Esophagus (tissue), 2 donors: Measurements from ENCODE around the gene STK35. TPM values are rescaled to one million over a fixed set of nuclear protein-coding genes. Genes with fewer than 3 reads are reported as not detected.

Experiments
- H3K27ac ChIP-seq, 2 donors: one replicate each; pipeline ENCODE4 v1.5.1; 2013; ENCODE audit warnings: low read depth in 2 of 2, mild to moderate bottlenecking in 2 of 2, inconsistent platforms in 1 of 2, low read length in 1 of 2, moderate library complexity in 1 of 2
- H3K27me3 ChIP-seq, 2 donors: one replicate each; pipeline ENCODE4 v1.6.1; 2013; ENCODE audit warnings: low read length in 2 of 2, control low read depth in 1 of 2, mild to moderate bottlenecking in 1 of 2; ENCODE audit not compliant: insufficient read depth in 2 of 2, control insufficient read depth in 1 of 2
- H3K36me3 ChIP-seq, 2 donors: one replicate each; pipeline ENCODE4 v1.6.1; 2013; ENCODE audit warnings: low read length in 1 of 2; ENCODE audit not compliant: control insufficient read depth in 2 of 2, insufficient read depth in 2 of 2
- H3K4me1 ChIP-seq, 2 donors: one replicate each; pipeline ENCODE4 v1.6.1; 2013; ENCODE audit warnings: low read length in 1 of 2; ENCODE audit not compliant: control insufficient read depth in 2 of 2, insufficient read depth in 2 of 2
- H3K4me3 ChIP-seq, 2 donors: one replicate each; pipeline ENCODE4 v1.5.1; 2013; ENCODE audit warnings: low read length in 2 of 2, mild to moderate bottlenecking in 2 of 2, low read depth in 1 of 2, moderate library complexity in 1 of 2
- H3K9me3 ChIP-seq, 2 donors: one replicate each; pipeline ENCODE4 v1.6.1; 2013; ENCODE audit warnings: mild to moderate bottlenecking in 2 of 2, low read depth in 1 of 2, low read length in 1 of 2, moderate library complexity in 1 of 2; ENCODE audit not compliant: control insufficient read depth in 2 of 2, insufficient read depth in 1 of 2
- WGBS, 2 donors: extraction: QIAGEN DNeasy Blood & Tissue Kit; methylation state at CpG; one replicate each; pipeline ENCODE4 v1.1.7; 2013; 5-methylcytosine and 5-hydroxymethylcytosine counted together
- polyA plus RNA-seq, 2 donors: library from polyadenylated mRNA; stranded (reverse); fragments of 200-250 nt; gene quantifications; one replicate each; pipeline ENCODE4 v1.2.3, GENCODE V29; 2013
- donor health status: healthy with polysubstance abuse.
- donor health status: Bipolar disorder and iron deficiency.

Gene STK35
- polyA plus RNA-seq, 2 donors: 6.9 to 8.0 TPM

DNA sequence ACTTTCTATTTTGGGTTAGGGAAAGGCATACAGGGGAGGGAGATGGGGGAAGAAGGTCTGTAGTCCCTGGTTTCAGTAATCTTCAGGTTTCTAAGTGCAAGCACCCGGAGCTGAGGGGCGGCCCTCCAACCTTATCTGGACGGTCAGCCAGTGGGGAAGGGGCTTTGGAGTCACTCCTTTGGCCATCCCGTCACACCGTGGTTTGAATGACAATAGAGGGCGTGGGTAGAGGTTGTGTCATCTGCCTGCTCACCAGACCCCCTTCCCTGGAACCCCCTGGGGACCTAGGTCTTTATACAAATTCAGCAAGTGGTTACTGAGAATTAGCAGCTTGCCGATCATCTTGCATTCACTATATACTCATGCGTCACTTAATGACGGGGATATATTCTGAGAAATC, 29.1 kb downstream of the STK35 start:
- WGBS, 2 donors: 85 to 90% methylated on average over 9 of the region's 9 CpGs
- H3K27ac ChIP-seq: peak overlapping the region in 1 of 2 donors; percentile 18
- no peaks in the 10 kb centered on the region for H3K27me3 ChIP-seq
- H3K4me3 ChIP-seq: no peak overlapping the region
- H3K36me3 ChIP-seq: no peaks in the 10 kb centered on the region
- H3K4me1 ChIP-seq: peaks cover 6 to 18% of the 10 kb centered on the region in 2 donors
- no peaks in the 10 kb centered on the region for H3K9me3 ChIP-seq

GRCh38 chr20:2131366-2131765, 29.7 kb downstream of the STK35 start:
- Histone ChIP-seq H3K27ac (peak overlapping the region in 1 of 2 donors; percentile 69), H3K4me1 (peaks cover 6 to 18% of the 10 kb centered on the region in 2 donors), H3K27me3 (no peaks in the 10 kb centered on the region), H3K9me3 (no peaks in the 10 kb centered on the region), H3K36me3 (no peaks in the 10 kb centered on the region), H3K4me3 (no peak overlapping the region)
- 97 to 98% methylated on average over 3 of the region's 3 CpGs for WGBS, 2 donors

DNA sequence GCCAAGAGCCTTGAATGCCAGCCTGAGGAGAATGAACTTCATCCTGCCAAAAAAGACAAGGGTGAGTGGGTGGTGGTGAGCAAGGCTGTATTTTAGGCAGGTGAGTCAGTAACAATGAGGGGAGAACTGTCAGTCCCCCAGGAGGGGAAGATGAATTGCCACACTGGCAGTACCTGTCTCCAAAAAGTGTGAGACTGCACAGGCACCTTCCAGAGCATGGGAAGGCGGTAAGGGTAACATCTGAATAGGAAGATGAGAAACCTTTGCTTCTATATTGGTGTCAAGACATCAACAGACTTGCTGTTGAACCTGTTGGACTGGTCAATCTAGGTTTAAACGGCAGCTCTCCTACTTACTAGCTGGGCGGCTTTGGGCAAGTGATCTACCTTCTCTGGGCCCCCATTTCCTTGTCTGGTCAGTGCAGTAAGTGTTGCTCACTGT, 30.9 kb downstream of the STK35 start:
- H3K27me3 ChIP-seq: no peaks in the 10 kb centered on the region
- WGBS, 2 donors: 54 to 65% methylated on average over 3 of the region's 3 CpGs
- H3K36me3 ChIP-seq: no peaks in the 10 kb centered on the region
- H3K4me1 ChIP-seq: peaks cover 9 to 18% of the 10 kb centered on the region in 2 donors
- no peaks in the 10 kb centered on the region for H3K9me3 ChIP-seq
- H3K27ac ChIP-seq: peak overlapping the region; percentile 74 to 84
- no peak overlapping the region for H3K4me3 ChIP-seq

DNA sequence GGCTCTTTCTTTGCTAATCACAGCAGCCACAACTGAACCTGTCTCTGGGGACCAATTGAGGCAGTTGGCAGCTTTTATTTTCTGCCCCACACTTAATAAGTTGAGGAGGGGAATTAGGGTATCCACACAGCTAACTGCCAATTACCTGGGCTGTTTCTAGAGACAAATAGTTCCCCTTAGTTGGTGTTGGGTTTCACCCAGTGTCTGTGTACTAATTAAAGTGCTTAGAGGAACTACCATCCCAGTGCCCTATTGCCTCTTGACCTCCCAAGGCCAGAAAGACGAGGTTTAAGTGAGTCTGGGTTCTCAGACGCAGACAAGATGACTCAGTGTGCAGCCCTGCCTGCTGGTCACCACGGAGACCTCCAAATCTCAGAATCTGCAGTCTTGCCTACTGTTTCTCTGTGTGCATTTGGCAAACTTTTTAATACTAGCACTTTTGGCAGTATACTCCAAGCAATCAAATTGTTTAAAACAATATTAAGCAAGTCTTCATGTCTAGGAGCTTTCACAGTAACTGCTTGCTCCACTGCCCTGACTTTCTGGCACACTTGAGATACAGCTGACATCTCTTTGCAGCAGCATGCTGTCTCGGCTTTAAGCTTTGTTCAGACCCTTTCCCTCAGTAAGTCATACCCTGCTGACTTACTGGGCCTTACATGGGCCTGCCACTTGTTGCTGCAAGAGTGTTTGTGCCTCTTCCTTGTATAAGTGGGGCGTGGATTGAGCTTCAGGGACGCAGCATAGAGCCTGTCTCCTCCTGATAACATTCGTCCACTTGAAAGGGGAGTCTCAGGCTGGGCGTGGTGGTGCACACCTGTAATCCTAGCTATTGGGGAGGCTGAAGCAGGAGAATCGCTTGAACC, 31.9 kb downstream of the STK35 start:
- Histone ChIP-seq H3K27ac (peak overlapping the region; percentile 74 to 84), H3K9me3 (no peaks in the 10 kb centered on the region), H3K4me1 (peaks cover 13% of the 10 kb centered on the region in 2 donors), H3K4me3 (no peak overlapping the region), H3K27me3 (no peaks in the 10 kb centered on the region), H3K36me3 (no peaks in the 10 kb centered on the region)
- 60 to 70% methylated on average over 9 of the region's 9 CpGs for WGBS, 2 donors

- no peaks in the 10 kb centered on the region for H3K9me3 ChIP-seq
- no peak overlapping the region for H3K27ac ChIP-seq
- WGBS, 2 donors: 80 to 85% methylated on average over 4 of the region's 4 CpGs
- no peaks in the 10 kb centered on the region for H3K27me3 ChIP-seq
- H3K4me1 ChIP-seq: peaks cover 13 to 19% of the 10 kb centered on the region in 2 donors
- no peaks in the 10 kb centered on the region for H3K36me3 ChIP-seq
- H3K4me3 ChIP-seq: no peak overlapping the region
These were observed 33.4 kb downstream of the STK35 start for GRCh38 chr20:2135013-2135412.

DNA sequence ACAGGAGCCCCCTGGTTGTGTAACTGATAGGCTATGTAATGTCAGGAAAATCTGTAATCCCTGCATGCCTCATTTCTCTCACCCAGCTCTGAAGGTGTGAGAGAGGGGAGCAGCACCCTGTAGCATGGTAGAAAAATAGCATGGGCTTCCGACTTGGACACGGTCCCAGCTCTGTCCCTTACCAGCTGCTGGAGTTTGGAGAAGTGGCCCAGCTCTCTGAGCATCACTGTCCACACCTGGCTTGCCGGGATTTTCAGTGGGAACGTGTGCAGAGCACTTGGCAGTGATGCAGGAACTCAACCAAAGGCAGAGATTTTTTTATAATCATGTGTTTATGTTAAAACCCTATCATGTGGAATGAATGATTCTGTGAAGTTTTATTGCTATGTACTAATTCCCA, 34.6 kb downstream of the STK35 start:
- no peak overlapping the region for H3K4me3 ChIP-seq
- H3K36me3 ChIP-seq: no peaks in the 10 kb centered on the region
- no peaks in the 10 kb centered on the region for H3K27me3 ChIP-seq
- no peaks in the 10 kb centered on the region for H3K9me3 ChIP-seq
- 80 to 83% methylated on average over 4 of the region's 4 CpGs for WGBS, 2 donors
- peaks cover 18 to 19% of the 10 kb centered on the region in 2 donors for H3K4me1 ChIP-seq
- H3K27ac ChIP-seq: no peak overlapping the region

- Histone ChIP-seq H3K4me3 (no peak overlapping the region), H3K27me3 (no peaks in the 10 kb centered on the region), H3K36me3 (no peaks in the 10 kb centered on the region), H3K4me1 (peaks cover 17 to 18% of the 10 kb centered on the region in 2 donors), H3K27ac (no peak overlapping the region), H3K9me3 (no peaks in the 10 kb centered on the region)
- 81 to 87% methylated on average over 11 of the region's 11 CpGs for WGBS, 2 donors
These were observed 36.0 kb downstream of the STK35 start for GRCh38 chr20:2137552-2138201.

GRCh38 chr20:2138396-2138795, 36.8 kb downstream of the STK35 start:
- 75 to 85% methylated on average over 2 of the region's 2 CpGs for WGBS, 2 donors
- no peak overlapping the region for H3K4me3 ChIP-seq
- H3K4me1 ChIP-seq: peaks cover 13 to 18% of the 10 kb centered on the region in 2 donors
- H3K9me3 ChIP-seq: no peaks in the 10 kb centered on the region
- no peaks in the 10 kb centered on the region for H3K27me3 ChIP-seq
- no peaks in the 10 kb centered on the region for H3K36me3 ChIP-seq
- no peak overlapping the region for H3K27ac ChIP-seq

DNA sequence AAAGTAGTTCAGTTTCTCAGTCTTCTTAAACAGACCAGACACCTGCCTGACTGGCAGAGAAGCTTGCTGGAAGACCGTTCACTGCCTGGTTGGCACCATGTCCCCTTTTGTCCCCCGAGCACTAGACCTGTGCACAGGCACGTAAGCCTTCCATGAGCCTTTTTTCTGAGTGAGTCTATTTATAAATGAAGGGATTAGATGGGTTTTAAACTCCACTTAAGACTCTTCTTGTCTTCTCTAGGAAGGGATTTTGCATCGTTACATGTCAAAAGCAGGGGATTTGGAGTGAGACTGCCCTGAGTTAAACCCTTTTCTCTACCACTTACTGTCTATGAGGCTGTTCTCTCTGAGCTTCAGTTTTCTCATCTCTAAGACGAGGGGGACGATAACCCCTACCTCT, 37.6 kb downstream of the STK35 start:
- Histone ChIP-seq H3K9me3 (no peaks in the 10 kb centered on the region), H3K4me1 (peaks cover 13% of the 10 kb centered on the region in 2 donors)
- 59 to 64% methylated on average over 6 of the region's 6 CpGs for WGBS, 2 donors

More for the DNA sequence above, 37.6 kb downstream of the STK35 start:
- H3K27me3 ChIP-seq: no peaks in the 10 kb centered on the region
- H3K36me3 ChIP-seq: peaks cover 0 to 3% of the 10 kb centered on the region in 2 donors
- no peak overlapping the region for H3K4me3 ChIP-seq
- no peak overlapping the region for H3K27ac ChIP-seq
